GM19043 (cell line): ENCODE results near the gene ORAI1.

Experiments
- ATAC-seq: cut with Tn5 transposase; IDR thresholded peaks from one replicate; pipeline ENCODE4 v1.9.1; 2021; ENCODE audit warnings: low read depth; ENCODE audit not compliant: unreplicated experiment

The ORAI1 gene

GRCh38 chr12:121688966-121689365 lies 62.6 kb downstream of the ORAI1 start:
- no peak for ATAC-seq

GRCh38 chr12:121689430-121689829 lies 63.1 kb downstream of the ORAI1 start:
- ATAC-seq: no peak
